ENCODE data around the gene PDE4A.
A peak's percentile ranks its signal among the peaks of the same experiment; 100 is the strongest.

Gene PDE4A

DNA sequence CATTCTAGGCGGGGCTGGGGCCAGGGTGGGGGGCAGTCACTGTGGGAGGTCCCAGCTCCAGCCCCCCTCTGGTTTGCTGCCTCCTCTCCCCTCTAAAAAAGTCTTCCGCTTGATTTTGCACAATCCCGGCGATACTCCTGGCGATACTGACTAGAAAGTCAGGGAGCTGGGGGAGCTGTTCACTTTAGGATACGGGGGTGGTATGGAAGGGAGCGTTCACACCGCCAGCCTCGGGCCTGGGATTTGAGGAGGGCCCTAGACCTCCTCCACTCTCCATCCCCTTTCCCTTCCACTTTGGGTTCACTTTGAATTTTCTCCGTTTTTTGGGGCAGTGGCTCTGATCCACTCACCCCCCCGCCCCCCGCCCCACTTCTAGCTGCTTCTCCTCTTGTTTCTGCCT lies 47.8 kb downstream of the PDE4A start:
- no peak for DNase-seq

DNA sequence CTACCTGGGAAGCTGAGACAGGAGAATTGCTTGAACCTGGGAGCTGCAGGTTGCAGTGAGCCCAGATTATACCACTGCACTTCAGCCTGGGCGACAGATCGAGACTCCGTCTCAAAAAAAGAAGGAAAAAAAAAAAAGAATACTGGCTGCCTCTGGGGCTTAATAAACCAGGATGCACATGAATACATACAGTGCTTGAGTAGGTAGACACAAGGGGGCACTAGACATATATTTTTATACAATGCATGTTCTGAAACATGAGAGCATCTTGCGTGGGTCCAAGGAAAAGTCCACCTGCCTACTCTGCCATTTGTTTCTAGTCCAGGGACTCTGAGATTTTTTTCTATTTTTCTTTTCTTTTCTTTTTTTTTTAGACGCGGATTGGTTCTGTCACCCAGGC lies 51.6 kb downstream of the PDE4A start:
- DNase-seq, result no peak

DNA sequence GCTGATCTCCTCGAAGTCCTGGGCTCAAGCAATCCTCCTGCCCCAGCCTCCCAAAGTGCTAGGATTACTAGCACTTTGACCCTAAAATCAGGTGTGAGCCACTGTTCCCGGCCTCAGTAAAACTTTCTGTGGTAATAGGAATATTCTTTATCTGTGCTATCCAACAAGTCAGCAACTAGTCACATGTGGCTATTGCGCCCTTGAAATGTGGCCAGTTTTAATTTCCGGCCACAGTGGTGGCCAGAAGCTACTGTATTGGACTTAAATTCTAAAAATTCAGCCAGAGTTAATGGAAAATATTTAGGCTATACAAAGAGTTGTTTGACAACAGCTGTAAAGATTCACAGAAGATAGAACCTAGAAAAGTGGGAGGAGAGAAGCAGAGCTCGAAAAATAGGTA lies 52.9 kb downstream of the PDE4A start:
- no peak for DNase-seq

DNA sequence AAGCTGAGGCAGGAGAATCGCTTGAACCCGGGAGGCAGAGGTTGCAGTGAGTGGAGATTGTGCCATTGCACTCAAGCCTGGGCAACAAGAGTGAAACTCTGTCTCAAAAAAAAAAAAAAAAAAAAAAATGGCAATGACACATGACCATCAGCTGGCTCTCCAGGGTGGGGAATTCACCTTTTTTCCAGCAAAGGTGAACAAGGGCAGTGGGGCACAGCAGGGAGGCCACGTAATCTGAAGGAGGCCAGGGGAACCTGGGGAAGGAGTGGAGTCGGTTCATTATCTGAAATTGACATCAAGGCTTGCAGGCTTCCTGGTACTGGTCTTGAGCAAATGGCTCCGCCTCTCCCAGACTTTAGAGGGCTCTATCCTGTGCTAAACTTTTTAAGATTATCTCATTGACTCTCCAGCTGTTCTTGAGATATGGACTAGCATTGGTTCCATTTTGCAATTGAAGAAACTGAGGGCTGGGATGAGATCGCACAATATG lies 54.7 kb downstream of the PDE4A start:
- DNase-seq, result no peak

DNA sequence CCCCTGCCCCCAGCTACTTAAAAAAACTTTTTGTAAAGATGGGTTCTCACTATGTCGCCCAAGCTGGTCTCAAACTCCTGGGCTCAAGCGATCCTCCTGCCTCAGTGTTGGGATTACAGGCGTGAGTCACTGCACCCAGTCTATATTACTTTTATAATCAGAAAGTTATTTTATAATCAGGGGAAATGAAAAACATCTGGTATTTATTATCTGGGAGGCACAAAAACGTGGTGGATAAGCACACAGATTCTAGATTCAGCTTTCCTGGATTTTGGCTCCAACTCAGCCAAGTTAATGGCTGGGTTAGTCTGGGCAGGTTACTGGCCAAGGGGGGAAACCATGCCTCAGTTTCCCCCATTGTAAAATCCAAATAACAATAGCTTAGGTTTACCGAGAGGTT lies 58.1 kb downstream of the PDE4A start:
- no peak for DNase-seq

DNA sequence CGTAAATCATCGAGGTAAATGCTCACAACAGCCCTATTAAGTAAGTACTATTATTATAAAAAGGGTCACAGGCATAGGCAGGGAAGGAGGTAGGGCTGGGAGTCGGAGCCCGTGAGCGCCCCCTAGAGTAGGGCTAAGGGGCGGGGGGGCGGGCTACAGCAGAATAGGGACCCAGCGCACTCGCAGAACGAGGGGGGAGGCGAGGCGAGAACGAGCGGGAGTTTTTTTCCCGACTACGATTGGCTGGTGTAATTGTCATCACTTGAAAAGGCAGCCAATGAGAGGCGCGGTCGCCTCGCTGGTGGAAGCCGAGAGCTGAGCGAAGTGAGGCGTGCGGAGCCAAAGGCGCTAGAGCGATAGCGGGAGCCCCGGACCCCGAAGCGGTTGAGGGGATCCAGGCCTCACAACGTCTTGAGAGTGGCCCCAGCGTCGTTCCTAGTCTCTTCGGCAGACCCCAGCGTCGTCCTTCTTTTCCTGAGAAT lies 58.6 kb downstream of the PDE4A start:
- peak; percentile 88 to 91 for DNase-seq

DNA sequence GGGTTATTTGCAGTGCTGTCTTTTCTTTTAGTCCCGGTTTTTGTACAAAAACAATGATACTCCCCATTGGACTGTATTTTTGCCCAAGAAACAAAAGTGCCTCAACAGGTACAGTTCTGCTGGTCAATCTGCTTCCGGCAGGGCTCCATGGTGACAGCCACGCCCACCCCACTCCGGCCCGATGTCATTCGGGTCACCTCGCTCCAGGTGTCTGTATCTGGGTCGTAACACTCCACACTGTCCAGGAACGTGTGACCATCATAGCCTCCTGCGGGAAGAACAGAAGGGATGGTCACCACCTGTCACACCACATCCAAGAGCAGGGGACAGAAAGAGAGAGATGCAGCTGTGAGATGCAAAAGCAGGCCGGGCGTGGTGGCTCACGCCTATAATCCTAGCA lies 66.2 kb downstream of the PDE4A start:
- no peak for DNase-seq

DNA sequence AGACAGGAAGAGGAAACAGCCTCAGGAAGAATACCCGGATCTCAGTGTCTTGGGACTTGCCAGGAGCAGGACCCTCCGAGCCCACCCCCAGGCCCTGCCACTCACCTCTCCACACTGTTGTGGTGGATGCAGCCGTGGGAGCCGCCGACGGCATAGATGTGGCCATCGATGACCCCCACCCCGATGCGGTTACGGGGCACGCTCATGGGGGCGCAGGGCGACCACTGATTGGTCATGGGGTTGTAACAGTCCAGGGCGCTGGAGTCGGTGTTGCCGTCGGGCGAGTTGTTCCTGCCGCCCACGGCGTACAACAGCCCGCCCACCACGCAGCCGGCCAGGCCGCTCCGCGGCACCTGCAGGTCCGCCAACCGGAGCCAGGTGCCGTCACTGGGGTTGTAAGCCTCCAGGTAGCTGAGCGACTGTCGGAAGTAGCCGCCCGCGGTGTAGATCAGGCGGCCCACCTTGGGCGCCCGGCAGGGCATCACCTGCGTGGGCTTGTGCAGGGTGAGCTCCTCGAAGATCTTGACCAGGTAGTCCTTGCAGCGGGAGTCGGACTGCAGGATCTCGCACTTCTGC lies 71.2 kb downstream of the PDE4A start:
- no peak for DNase-seq

DNA sequence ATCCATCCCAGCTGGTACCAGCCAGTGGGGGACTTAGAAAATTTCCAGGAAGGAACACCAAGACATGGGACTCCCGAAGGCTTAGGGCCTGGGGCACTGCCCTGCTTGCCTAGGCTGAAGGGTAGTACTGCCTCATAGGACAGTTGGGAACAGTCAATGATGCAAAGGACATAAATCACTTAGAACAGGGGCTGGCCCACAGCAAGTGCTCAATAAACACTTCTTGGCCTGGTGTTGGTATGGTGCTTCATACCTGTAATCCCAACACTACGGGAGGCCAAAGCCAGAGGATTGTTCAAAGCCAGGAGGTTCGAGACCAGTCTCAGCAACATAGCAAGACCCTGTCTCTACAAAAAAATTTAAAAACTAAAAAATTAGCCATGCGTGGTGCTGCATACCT lies 77.0 kb downstream of the PDE4A start:
- DNase-seq, result no peak

DNA sequence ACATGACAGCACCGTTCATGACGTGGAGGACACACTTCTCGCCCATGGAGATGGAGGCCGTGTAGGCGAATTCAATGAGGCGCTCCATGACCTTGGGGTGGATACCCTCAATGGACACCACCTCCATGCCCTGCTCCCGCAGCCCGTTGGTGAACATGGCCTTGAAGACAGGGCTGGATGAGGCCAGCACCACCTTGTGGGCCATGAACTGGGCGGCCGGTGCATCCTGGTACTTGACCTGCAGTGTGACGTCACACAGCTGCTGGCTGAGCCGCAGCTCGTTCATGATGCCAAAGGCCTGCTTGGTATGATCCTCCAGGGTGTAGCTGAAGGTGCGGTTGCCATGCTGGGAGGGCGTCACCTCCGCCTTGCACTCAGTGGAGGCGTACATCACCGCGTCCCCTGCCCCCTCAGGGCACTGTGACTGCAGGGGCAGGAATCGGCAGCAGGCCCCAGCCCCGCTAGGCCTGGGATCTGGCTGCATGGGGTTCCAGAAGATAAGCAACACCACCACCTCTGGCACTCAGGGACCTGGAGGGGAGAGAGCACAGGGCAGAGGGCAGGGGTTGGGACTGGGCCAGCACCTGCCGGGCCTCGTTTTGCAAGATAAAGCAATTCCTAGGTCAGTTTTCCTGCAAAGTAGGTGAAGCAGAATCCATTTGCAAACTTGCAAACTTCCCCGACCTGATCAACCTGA lies 79.4 kb downstream of the PDE4A start:
- DNase-seq, result no peak

DNA sequence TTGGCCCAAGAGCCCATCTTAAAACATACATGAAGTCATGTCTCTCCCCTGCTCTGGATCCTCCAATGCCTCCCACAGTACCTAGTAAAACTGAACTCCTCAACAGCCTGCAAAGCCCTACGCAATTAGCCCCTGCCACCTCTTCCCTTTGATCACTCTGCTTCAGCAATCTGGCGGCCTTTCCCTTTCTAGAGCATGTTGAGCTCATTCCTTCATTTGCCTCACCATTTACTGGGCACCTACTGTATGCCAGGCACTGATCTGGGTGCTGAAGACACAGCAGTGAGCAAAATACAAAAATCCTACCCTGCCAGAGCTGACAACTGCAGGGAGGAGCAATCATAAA lies 79.9 kb downstream of the PDE4A start:
- no peak for DNase-seq

DNA sequence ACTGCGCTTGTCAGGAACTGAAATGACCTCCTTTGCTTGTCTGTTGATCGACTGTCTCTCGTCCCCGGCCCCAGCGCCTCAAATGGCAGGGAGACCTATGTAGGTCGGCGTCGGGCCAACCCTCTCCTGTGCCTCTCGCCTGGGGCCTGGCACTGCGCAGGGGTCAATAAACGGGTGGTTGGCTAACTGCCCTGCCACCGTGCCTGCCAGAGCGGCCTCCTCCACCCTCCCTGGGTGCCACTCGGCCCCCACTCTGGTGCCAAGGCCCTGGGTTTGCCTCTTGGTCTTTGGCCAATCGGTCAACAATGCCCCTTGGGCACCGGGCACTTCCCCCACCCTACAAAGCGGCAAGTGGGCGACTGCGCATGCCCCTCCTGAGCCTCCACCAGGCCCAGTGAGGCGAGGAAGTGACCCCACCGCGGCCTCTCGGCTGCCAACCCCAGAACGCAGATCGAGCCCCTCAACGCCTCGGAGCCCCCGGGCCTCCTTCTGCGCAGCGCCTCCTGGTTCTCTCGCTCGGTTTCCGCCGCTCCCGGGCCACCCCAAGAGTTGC lies 81.7 kb downstream of the PDE4A start:
- peak; percentile 65 to 66 for DNase-seq

DNA sequence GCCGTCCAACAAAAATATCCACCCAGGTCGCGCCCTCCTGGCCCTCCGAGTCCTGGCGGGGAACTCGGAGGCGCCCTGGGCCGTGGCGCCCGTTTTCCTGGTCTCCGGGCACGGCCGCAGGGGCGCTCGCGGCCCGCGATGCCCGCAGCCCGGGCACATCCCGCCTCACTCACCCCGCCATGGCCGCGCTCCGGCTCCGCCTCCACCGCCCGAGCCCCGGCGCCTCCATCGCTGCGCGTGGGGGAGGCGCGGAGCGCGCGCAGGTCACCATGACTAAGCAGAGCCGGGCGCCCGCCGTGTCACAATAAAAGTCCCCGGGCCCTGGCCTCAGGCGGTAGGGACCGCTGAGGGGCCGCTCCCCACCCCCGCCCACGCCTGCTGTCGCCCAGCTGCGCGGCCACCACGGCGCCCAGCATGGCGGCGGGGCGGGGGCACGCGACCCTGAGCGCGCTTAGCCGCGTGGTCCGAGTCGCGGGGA lies 82.2 kb downstream of the PDE4A start:
- DNase-seq, result peak; percentile 90 to 93

DNA sequence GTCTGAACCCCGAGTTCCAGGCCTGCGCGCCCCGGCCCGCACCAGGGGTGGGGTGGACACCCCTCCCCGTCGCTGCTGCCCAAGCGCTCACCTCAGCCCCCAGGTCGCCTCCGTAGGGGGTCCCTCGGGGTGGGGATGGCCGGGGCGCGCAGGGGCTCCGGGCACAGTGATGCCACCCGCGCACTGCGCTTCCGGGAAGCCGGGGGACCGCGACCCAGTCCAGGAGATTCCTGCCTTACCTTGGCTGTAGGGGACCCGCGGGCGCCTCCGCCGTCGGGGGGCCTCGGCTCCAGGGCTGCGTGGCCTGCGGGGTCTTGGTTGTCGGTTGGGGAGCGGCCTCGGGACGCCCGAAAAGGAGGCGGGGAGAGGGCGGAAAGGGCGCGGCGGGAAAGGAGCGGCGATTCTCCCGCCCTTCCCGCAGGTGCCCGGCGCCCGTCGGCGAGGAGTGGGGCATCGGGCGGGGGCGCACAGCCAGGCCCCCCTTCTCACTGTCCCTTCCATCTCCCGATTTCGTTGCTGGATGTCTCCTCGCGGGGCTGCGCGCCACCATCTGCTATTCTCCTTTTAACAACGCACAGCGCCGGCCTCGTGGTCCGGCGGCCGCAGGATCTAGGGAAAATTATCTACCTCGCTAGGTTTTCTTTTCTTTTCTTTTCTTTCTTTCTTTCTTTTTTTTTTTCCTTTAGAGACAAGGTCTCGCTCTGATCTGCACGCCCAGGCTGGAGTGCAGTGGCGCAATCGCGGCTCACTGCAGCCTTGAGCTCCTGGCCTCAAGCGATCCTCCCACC lies 82.9 kb downstream of the PDE4A start, which contains the start of gene KEAP1:
Gene KEAP1 (minus strand): TSS at position 355 of the 788 bp plus-strand sequence. CDS start 3,323 bp downstream, outside the sequence.
- DNase-seq, result peak; percentile 49 to 53

DNA sequence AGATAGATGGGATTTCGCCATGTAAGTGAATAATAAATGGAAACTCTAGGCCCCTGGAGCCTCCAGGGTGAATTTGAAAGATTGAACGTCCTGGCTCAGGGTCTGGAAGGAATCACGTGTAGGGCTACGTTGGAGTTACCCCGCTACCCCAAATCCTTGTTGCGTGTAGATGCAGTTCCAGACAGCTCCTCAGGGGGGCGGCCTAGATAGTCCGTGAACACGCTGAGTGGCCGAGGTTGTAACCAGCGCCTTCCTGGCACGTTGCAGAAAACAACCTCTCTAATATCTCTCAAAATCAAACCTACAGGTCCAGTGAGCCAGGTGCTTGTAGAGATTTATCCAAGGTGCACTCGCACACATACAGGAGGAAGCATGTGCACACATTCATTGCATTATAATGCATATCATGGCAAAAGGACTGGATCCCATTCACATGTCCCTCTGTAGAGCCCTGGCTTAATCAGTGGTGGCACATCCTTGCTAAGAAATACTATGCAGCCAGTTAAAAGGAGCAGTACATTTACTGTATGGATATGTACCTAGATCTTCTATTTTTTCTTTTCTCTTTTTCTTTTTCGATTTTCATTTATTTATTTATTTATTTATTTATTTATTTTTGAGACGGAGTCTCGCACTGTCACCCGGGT lies 85.4 kb downstream of the PDE4A start:
- peak; percentile 92 to 93 for DNase-seq

DNA sequence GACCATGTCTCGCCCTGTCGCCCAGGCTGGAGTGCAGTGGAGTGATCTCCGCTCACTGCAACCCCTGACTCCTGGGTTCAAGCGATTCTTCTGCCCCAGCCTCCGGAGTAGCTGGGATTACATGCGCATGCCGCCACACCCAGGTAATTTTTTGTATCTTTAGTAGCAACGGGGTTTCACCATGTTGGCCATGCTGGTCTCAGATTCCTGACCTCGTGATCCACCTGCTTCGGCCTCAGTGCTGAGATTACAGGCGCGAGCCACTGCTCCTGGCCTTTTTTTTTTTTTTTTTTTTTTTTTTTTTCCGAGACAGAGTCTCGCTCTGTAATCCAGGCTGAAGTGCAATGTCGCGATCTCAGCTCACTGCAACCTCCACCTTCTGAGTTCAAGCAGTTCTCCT lies 87.7 kb downstream of the PDE4A start:
- no peak for DNase-seq

DNA sequence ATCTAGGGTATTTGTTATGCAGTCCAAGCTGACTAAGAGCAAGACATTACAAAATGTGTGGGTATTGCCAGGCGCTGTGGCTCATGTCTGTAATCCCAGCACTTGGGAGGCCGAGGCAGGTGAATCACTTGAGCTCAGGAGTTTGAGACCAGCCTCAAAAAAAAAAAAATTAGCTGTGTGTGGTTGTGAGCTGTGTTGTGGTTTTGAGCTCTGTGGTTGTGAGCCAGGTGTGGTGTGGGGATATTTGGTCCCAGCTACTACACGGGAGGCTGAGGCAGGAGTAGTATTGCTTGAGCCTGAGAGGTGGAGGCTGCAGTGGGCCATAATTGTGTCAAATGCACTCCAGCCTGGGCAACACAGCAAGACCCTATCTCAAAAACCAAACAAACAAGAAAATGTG lies 88.4 kb downstream of the PDE4A start:
- DNase-seq, result peak; percentile 25 to 59

DNA sequence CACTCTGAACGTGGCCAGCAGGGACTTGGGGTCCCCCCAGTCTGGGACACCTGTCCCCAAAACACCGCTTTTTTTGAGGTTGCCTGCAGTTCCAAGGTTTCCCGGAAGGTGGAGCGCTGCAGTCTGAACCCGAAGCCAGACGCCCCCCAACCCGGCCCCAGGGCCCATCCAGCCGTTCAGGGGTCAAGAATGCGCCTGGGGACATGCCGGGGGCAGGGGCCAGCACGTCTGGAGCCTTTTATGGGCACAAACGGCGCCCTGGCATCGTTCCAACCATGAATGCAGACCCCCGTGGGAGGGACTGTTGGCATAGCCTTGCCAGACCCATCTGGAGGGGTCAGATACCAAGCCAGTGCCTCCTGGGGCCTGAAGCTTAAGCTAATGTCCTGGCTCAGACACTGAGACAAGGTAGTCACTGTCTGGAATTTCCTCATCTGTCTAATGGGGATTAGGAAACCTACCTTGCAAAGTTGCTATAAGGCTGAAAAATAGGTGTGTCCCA lies 90.0 kb downstream of the PDE4A start:
- DNase-seq, result peak; percentile 71 to 76

DNA sequence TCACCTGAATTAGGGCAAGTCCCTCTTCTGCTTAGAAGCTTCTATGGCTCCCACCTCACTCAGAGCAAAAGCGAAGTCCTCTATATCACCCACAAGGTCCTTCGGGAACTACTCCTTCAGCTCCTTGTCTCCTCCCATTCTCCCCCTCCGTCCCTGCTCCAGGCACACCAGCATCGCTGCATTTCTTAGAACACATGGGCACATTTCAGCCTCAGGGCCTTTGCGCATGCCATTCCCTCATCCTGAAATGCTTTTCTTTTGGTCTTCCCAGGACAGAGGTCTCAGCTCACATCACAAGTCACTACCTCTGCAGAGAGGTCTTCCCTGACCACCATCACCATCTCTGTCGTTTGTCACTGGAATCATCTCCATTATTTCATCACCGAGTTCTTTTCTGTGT lies 92.9 kb downstream of the PDE4A start:
- DNase-seq, result no peak

DNA sequence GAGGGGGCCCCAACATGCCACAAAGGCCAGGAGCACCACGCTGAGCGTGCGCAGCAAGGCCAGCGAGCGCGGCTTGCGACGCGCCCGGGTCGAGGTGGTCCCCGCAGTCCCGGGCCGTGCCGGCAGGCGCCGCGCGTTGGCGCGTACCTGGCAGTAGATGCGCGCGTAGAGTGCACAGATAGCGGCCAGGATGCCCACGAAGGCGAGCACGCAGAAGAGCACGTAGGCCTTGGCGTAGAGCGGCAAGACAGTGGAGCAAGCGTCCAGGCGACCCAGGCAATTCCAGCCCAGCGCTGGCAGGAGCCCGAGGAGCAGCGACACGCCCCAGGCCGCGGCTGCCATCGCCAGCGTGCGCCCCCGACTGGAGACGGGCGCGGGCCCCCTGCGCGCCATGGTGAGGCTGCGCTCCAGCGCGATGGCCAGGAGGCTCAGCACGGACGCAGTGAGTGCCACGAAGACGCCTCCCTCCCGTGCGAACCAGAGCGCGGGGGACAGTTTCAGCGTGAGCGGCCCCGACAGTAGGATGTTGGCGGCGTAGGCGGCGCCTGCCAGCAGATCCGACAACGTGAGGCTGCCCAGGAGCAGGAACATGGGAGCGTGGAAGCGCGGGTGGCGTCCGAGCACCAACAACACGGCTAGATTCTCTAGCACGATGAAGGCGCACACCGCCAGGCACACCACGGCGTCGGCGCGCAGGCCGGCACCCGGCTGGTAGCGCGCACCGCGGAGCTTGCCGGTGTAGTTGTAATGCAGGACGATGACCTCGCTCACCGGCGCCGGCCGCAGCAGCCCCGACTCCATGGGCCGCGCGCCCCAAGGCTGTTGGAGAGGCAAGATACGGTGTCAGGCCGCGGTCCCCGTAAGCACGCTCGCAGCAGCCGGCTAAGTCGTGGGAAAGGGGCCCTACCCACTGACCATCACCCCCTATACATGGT lies 94.1 kb downstream of the PDE4A start:
- DNase-seq, result peak; percentile 33 to 45

DNA sequence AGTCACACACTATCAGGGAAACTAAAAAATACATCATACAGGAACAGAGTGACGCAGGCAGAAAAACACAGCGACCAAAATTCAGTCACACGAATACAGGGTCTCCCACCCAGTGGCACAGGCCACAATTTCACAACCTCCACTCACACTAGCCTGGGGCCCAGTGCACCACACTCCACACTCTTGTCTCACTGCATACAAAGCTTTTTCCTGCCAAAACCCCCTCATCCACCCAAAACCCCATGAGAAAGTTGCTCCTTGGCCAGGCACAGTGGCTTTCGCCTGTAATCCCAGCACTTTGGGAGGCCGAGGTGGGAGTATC lies 95.7 kb downstream of the PDE4A start:
- no peak for DNase-seq

All from activated CD4-positive, alpha-beta T cell treated with anti-CD3 and anti-CD28 coated beads, Interleukin-2, amount 50 U/mL, for 48 hours (primary cell).